Gastrocnemius medialis (tissue), 4 donors: ENCODE measurements around the gene PCSK1N. TPM values are rescaled to one million over a fixed set of nuclear protein-coding genes. Genes with fewer than 3 reads are reported as not detected.

Experiments
- ATAC-seq, 2 donors: fragments of 150-250 bp; one replicate each; pipeline ENCODE4 v1.9.1; 2016
- DNase-seq, 2 donors: peaks; one replicate each; pipeline ENCODE4 v3.0.0-alpha.2; 2019
- H3K27ac ChIP-seq, 4 donors: fragments of 200-600 bp; sonication (generic); 1 replicate in 1 of 4; 2 replicates in 3 of 4; pipeline ENCODE4 v1.5.1; 2016 to 2018; ENCODE audit warnings: mild to moderate bottlenecking in 2 of 4, moderate library complexity in 1 of 4
- H3K27me3 ChIP-seq, 3 donors: fragments of 200-600 bp; sonication (generic) in 2 of 3; 1 replicate in 1 of 3; 2 replicates in 2 of 3; pipeline versions ENCODE4 v1.5.1 to v1.6.0; 2016 to 2019; ENCODE audit warnings: mild to moderate bottlenecking in 1 of 3, moderate library complexity in 1 of 3
- H3K36me3 ChIP-seq, 2 donors: fragments of 200-600 bp; sonication (generic) in 1 of 2; one replicate each; pipeline ENCODE4 v1.5.1; 2017 to 2018
- H3K4me1 ChIP-seq, 2 donors: fragments of 200-600 bp; sonication (generic) in 1 of 2; one replicate each; pipeline ENCODE4 v1.5.1; 2016 to 2017; ENCODE audit warnings: mild to moderate bottlenecking in 2 of 2
- H3K4me3 ChIP-seq, 4 donors: fragments of 200-600 bp; sonication (generic) in 3 of 4; 1 replicate in 1 of 4; 2 replicates in 3 of 4; pipeline ENCODE4 v1.5.1; 2016 to 2019; ENCODE audit warnings: mild to moderate bottlenecking in 2 of 4
- H3K9me3 ChIP-seq, 3 donors: fragments of 200-600 bp; sonication (generic) in 2 of 3; 1 replicate in 1 of 3; 2 replicates in 2 of 3; pipeline ENCODE4 v1.5.1; 2016 to 2019
- CTCF ChIP-seq, 5 experiments: fragments of 450-650 bp in 3 of 5; fragments of 200-600 bp in 2 of 5; sonication (generic) in 2 of 5; IDR thresholded peaks in 4 of 5; conservative IDR thresholded peaks in 1 of 5; 1 replicate in 4 of 5; 2 replicates in 1 of 5; pipeline ENCODE4 v1.5.1; 2016 to 2019; ENCODE audit warnings: antibody characterized with exemption in 5 of 5, mild to moderate bottlenecking in 3 of 5, moderate library complexity in 3 of 5
- POLR2A ChIP-seq, 2 donors: fragments of 450-650 bp; IDR thresholded peaks; one replicate each; pipeline ENCODE4 v1.6.1; 2017; ENCODE audit warnings: antibody characterized with exemption in 2 of 2, mild to moderate bottlenecking in 2 of 2, moderate library complexity in 2 of 2
- in situ Hi-C, 4 donors: fragments of 200-750 bp; cut with MboI; loops; one replicate each; pipeline versions ENCODE4 v1.15.0 to v1.8.0; 2017; ENCODE audit warnings: low sequenced_read_pairs in 4 of 4
- intact Hi-C: fragments of 100-400 bp; cut with DNase I; formaldehyde crosslinking; loops from one replicate; pipeline ENCODE4 v1.15.1; 2023; ENCODE audit warnings: low total_unique reads
- total RNA-seq, 4 donors: library from RNA; depleted of rRNA; stranded (reverse); fragments of >200 nt; gene quantifications; one replicate each; pipeline versions ENCODE4 v1.1.0 to v1.2.3, GENCODE V29; 2016

Gene PCSK1N
- total RNA-seq, 4 donors from 2014 or later = not detected

GRCh38 chrX:48781705-48782104, 53.7 kb downstream of the PCSK1N start:
- H3K9me3 ChIP-seq = no peaks in the 10 kb centered on the region
- in situ Hi-C loops (no loop called here), intact Hi-C loops (no loop called here)
- no peaks in the 10 kb centered on the region for H3K27me3 ChIP-seq
- DNase-seq = no peak
- no peak overlapping the region for H3K27ac ChIP-seq
- no peak overlapping the region for H3K4me3 ChIP-seq
- no peak for TF ChIP-seq CTCF (IDR thresholded peaks at IDR 0.05 in 4 of 5, conservative IDR thresholded peaks at IDR 0.05 in 1 of 5)
- no peak for TF ChIP-seq POLR2A (IDR thresholded peaks at IDR 0.05)
- H3K4me1 ChIP-seq = no peaks in the 10 kb centered on the region
- H3K36me3 ChIP-seq = no peaks in the 10 kb centered on the region
- no peak for ATAC-seq

Other genes starting within 250 kb of the PCSK1N start
- 100 to 1,000 TPM in 3 of 4 donors, 10 to 100 TPM in 1; 82.7 to 143 (median 133) TPM for gene WDR13, start 238.1 kb downstream of the PCSK1N start, total RNA-seq
- gene WAS, start 151.8 kb downstream of the PCSK1N start, total RNA-seq = 1 to 10 TPM; 1.8 to 2.7 (median 2.5) TPM
- 1 to 10 TPM; 1.7 to 6.1 (median 3.3) TPM for gene SUV39H1, start 138.9 kb downstream of the PCSK1N start, total RNA-seq
- not detected for gene GLOD5, start 73.9 kb downstream of the PCSK1N start, total RNA-seq
- gene GATA1, start 49.0 kb downstream of the PCSK1N start, total RNA-seq = not detected
- gene HDAC6, start 33.5 kb downstream of the PCSK1N start, total RNA-seq = 10 to 100 TPM; 38.2 to 92.2 (median 61.3) TPM
- gene ERAS, start 9.1 kb downstream of the PCSK1N start, total RNA-seq = not detected
- gene TIMM17B, start 62.2 kb upstream of the PCSK1N start, total RNA-seq = 100 to 1,000 TPM in 1 of 4 donors, 10 to 100 TPM in 3; 53.3 to 103 (median 68.5) TPM
- gene PQBP1, start 62.3 kb upstream of the PCSK1N start, total RNA-seq = 10 to 100 TPM; 61.3 to 90.4 (median 67.8) TPM
- 10 to 100 TPM; 12.6 to 18.7 (median 18.5) TPM for gene SLC35A2, start 76.0 kb upstream of the PCSK1N start, total RNA-seq
- gene PIM2, start 83.4 kb upstream of the PCSK1N start, total RNA-seq = 1 to 10 TPM; 2.3 to 3.5 (median 2.4) TPM
- gene OTUD5, start 122.0 kb upstream of the PCSK1N start, total RNA-seq = 10 to 100 TPM; 22.2 to 32.2 (median 28.5) TPM
- 1 to 10 TPM in 1 of 4 donors, under 1 TPM in 3; 0.09 to 1.2 (median 0.77) TPM for gene KCND1, start 136.2 kb upstream of the PCSK1N start, total RNA-seq
- 10 to 100 TPM in 2 of 4 donors, 1 to 10 TPM in 2; 8.6 to 19.3 (median 10.1) TPM for gene GRIPAP1, start 166.7 kb upstream of the PCSK1N start, total RNA-seq
- gene TFE3, start 207.7 kb upstream of the PCSK1N start, total RNA-seq = 10 to 100 TPM; 29.3 to 44.5 (median 34.7) TPM
- gene CCDC120, start 223.4 kb upstream of the PCSK1N start, total RNA-seq = under 1 TPM; 0.07 to 0.55 (median 0.40) TPM
- 1 to 10 TPM; 4.5 to 6.6 (median 4.7) TPM for gene PRAF2, start 238.4 kb upstream of the PCSK1N start, total RNA-seq
- gene WDR45, start 244.3 kb upstream of the PCSK1N start, total RNA-seq = 100 to 1,000 TPM in 3 of 4 donors, 10 to 100 TPM in 1; 98.2 to 125 (median 105) TPM